GM18507 (cell line): ENCODE measurements around the gene ZNF385D.

Experiments
- DNase-seq: peaks from one replicate; pipeline ENCODE4 v3.0.0; 2011; ENCODE audit warnings: low read depth; ENCODE audit not compliant: insufficient read length; ENCODE audit errors: extremely low spot score
- FAIRE-seq: peaks from 2 replicates; lab custom pipeline; 2011; peaks lifted over from hg19 to GRCh38; lab: Jason Lieb, UNC

ZNF385D gene

DNA sequence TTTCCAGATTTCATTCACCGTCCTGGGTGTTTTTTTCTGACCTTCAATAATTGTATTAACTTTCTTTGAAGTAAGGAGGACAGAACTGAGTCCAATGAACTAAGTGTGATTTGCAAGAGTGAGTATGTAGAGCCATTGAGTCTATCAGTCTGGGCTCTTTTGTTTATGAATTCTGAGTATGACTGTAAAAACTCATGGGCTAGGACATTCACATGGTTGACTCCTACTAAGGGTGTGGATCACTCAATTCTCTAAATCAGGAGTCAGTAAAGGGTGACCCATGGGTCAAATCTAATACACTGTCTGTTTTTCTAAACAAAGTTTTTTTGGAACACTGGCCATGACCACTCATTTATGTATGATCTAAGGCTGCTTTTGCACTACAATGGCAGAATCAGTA is 269.0 kb downstream of the ZNF385D start:
- FAIRE-seq (no peak), DNase-seq (no peak)

DNA sequence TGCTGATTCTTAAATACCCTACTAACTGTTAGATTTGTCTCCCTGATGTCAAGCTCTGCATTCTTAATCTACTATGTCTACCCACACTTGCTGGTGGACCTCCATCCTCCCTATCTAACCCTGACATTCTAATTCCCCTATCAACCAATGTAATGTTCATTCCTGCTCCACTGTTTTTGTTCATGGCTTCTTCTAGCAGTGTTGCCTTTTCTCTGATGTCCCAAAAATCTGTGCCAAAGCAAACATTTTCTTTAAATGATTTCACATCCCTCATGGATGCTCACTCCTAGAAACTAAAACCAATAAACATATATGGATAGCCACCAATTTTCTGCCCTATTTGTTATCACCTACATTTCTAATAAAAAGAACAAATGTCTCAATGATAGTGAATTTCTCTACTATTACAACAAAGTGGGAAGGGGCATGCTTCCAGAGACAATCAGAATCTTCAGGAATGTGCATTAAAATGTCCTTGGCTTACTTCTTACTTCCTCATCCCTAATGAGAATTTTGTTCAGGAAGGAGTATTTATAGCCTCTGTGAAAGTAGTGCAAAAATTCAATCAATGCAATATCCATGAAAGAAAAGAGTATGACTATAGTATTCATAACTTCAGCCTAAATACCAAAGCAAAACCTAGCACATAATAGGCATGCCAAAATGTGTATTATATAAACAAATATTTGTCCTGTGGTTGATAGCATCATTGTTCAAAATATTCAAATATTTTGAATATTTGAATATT is 273.3 kb downstream of the ZNF385D start:
- FAIRE-seq: no peak
- no peak for DNase-seq

DNA sequence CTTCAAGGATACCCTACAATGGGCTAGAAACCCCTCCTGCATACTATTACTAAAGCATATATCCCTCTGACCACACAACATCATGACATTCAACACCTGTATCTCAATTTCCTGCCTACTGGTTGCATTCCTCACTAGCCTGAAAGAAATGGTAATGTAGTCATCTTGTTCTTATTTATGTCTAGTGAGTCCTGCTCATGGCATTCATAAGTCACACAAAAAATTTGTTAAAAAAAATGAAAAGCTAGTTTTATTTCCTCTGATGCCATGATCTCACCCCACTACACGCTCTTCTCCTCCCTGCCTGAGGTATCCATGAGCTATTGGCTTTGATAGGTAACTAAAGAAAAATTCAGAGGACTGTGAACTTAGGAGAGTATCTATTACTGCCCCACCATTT is 284.5 kb downstream of the ZNF385D start:
- FAIRE-seq: no peak
- DNase-seq: no peak

DNA sequence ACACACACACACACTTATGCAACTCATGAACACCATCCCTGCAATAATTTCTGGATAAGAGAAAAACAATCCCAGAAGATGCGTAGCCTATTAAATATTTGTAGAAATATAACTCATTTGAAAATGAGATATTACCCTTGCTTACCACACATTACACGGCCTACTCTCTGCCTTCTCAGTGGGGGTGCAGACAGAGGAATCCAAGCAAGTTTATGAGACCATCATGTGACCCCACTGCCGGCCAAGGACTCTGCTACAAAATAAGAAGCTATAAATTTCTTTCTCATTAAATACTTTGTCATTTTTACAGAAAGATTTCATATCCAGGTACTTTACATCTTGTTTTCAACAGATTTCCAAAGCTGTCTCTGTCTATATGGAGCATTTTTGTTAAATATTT is 286.3 kb downstream of the ZNF385D start:
- FAIRE-seq (no peak), DNase-seq (no peak)

- no peak for FAIRE-seq
These were observed 287.7 kb downstream of the ZNF385D start for GRCh38 chr3:21463319-21463718.

DNA sequence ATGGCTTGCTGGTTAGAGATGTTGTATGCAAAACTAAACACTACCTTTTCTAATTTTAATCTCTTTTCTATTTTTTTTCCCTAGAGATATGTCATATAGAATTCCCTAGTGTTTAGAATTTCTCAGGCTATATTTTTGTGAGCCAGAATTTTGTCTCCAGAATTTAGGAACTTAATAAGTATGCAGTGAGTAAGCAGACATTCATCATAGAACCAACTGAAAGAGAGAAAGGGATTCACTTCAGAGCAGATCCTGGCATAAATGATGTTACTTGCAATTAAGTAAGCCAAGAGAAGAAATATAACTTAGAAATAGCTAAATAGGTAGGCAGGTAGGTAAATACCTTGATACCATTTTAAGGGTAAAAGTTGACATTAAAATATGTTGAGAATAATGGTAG is 288.9 kb downstream of the ZNF385D start:
- DNase-seq (no peak), FAIRE-seq (no peak)

More at GRCh38 chr3:21463319-21463718, 287.7 kb downstream of the ZNF385D start:
- no peak for DNase-seq

DNA sequence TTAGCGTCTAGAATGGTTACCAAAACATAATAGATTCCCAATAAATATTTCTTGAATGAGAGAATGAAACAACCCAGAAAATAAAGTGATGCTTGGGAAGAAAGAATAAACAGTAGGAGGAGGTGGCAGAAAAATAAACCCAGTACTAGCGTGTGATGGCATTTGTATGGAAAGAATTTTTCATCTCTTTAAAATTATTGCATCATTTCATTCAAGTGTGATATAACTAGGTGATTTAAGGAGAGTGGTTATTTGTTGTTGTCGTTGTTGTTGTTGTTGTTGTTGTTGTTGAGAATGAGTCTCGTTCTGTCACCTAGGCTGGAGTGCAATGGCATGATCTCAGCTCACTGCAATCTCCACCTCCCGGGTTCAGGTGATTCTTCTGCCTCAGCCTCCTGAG is 293.9 kb downstream of the ZNF385D start:
- no peak for DNase-seq
- no peak for FAIRE-seq

GRCh38 chr3:21449738-21450137 is 301.3 kb downstream of the ZNF385D start:
- DNase-seq (no peak), FAIRE-seq (no peak)

GRCh38 chr3:21447476-21448151 is 303.4 kb downstream of the ZNF385D start:
- FAIRE-seq: no peak

GRCh38 chr3:21446945-21447475 is 304.0 kb downstream of the ZNF385D start:
- FAIRE-seq (no peak), DNase-seq (no peak)

More at GRCh38 chr3:21447476-21448151, 303.4 kb downstream of the ZNF385D start:
- DNase-seq: no peak

DNA sequence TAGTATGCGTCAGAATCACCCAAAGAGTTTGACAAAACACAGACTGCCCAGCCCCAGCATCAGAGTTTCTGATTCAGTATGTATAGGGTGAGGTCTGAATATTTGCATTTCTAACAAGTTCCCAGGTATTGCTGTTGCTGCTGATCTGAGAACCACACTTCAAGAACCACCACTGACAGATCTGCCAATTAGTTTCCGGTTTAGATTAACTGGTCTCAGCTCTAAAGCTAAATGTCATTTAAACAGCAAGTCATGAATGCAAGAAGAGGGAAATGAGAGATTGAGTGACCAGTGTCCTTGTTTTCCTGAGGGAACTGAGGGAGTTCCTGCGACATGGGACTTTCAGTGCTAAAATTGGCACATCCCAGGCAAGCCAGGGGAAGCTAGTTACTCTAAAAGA is 305.0 kb downstream of the ZNF385D start:
- FAIRE-seq (no peak), DNase-seq (no peak)

DNA sequence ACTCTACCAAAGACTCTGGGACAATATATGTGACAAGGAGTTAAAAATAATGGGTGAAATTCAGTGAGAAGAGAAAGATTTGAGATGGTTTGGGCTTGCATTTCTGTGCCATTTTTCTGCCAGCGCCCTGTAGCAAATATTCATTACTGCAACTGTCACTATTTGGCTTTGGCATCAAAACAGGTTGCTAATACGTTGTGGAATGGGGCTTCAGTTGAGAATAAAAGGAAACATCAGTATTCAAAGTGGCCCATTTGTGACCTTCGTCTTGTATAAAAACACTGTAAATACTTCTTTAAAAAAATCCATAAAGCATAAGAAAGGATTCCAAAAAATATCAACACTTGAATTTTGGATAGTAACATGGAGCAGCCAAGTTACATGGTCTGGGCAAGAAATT is 309.2 kb downstream of the ZNF385D start:
- DNase-seq (no peak), FAIRE-seq (no peak)

GRCh38 chr3:21436835-21437234 is 314.2 kb downstream of the ZNF385D start:
- FAIRE-seq: no peak
- DNase-seq: no peak

DNA sequence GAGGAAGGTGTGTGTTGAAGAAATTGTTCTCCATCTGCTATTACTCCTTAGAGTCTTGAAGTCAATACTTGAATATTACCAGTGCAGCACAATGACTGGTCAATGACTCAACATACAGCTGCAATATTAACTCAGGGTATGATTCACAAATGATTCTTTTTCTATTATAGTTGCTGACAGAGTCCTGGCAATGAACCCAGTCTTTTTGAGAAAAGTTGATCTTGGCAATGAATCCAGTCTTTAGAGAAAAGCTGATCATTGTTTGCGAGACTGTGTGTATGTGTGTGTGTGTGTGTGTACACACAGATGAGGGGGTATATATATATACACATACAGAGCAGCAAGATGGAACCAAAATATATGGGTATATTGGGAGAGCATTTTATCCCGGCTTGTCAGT is 315.1 kb downstream of the ZNF385D start:
- FAIRE-seq: no peak
- DNase-seq: no peak

- FAIRE-seq: no peak
These were observed 316.7 kb downstream of the ZNF385D start for GRCh38 chr3:21434310-21434709.

GRCh38 chr3:21433751-21434150 is 317.3 kb downstream of the ZNF385D start:
- FAIRE-seq (no peak), DNase-seq (no peak)

More at GRCh38 chr3:21434310-21434709, 316.7 kb downstream of the ZNF385D start:
- no peak for DNase-seq

DNA sequence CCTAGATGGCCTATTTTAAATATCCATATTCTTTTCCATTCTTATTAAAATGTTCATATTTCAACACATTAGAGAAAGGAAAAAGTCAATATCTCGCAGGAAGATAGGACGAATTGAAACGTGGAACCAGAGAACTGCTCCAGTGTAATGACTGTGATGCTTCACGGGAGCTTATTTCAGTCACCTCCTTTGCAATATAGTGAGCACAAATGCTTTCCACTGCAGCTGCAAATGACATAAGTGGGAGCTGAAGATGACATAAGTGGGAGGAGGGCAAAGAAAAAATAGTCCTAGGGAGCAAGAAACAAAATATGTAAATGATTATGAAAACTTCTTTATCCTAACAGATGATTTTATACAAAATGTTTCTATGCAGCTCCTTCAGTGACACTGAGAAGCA is 324.1 kb downstream of the ZNF385D start:
- FAIRE-seq: no peak

GRCh38 chr3:21425715-21426114 is 325.3 kb downstream of the ZNF385D start:
- no peak for DNase-seq
- FAIRE-seq: no peak

More for the DNA sequence above, 324.1 kb downstream of the ZNF385D start:
- no peak for DNase-seq

GRCh38 chr3:21421096-21421495 is 329.9 kb downstream of the ZNF385D start:
- no peak for FAIRE-seq
- no peak for DNase-seq

DNA sequence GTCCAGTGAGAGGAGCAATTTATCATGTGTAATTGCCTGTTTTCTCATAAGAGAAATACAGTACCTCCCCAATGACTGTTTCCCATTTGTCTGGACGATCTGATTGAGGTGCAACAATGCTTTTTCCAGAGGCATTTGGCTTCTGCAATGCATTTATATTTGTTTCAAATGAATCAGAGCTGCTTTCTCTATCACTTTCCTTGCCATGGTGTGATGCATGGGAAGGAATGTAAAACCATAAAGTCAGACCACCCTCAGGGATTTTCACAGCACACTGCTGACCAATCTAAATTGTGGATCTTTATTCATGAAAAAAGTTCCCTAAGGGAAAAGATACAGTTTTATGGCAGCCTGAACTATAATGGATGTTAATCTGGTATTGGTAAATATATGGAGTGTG is 333.0 kb downstream of the ZNF385D start:
- FAIRE-seq: no peak
- DNase-seq: no peak

- FAIRE-seq (no peak), DNase-seq (no peak)
These were observed 336.5 kb downstream of the ZNF385D start for GRCh38 chr3:21414506-21414905.
